ENCODE results near the gene HEATR5B.
"Not testable (repeated sequence)": the region's sequence is repeated elsewhere in the genome, so short reads cannot be mapped to it uniquely, and the experiment has no call there.

Gene HEATR5B

GRCh38 chr2:37061013-37061711 lies 23.0 kb downstream of the HEATR5B start:
- no peak for DNase-seq

GRCh38 chr2:37060446-37060845 lies 23.7 kb downstream of the HEATR5B start:
- DNase-seq = no peak

GRCh38 chr2:37059841-37060240 lies 24.3 kb downstream of the HEATR5B start:
- DNase-seq = no peak

- no peak for DNase-seq
Observed at GRCh38 chr2:37052600-37053332, 31.4 kb downstream of the HEATR5B start.

- DNase-seq = no peak
Observed at GRCh38 chr2:37039580-37039979, 44.6 kb downstream of the HEATR5B start.

- no peak for DNase-seq
Observed at GRCh38 chr2:37037771-37038170, 46.4 kb downstream of the HEATR5B start.

GRCh38 chr2:37029758-37030157 lies 54.4 kb downstream of the HEATR5B start:
- no peak for DNase-seq

- no peak for DNase-seq
Observed at GRCh38 chr2:37026050-37026449, 58.1 kb downstream of the HEATR5B start.

GRCh38 chr2:37020887-37021796 lies 63.0 kb downstream of the HEATR5B start:
- DNase-seq = no peak

- DNase-seq = no peak
Observed at GRCh38 chr2:37020212-37020886, 63.8 kb downstream of the HEATR5B start.

- no peak for DNase-seq
Observed at GRCh38 chr2:37013315-37013641, 70.9 kb downstream of the HEATR5B start.

- DNase-seq = no peak
Observed at GRCh38 chr2:37011130-37011529, 73.0 kb downstream of the HEATR5B start.

- no peak for DNase-seq
Observed at GRCh38 chr2:37005118-37005868, 78.9 kb downstream of the HEATR5B start.

GRCh38 chr2:37000988-37001556 lies 83.1 kb downstream of the HEATR5B start:
- no peak for DNase-seq

- DNase-seq = no peak
Observed at GRCh38 chr2:37000318-37000717, 83.9 kb downstream of the HEATR5B start.

- not testable (repeated sequence) for DNase-seq
Observed at GRCh38 chr2:36999416-36999815, 84.8 kb downstream of the HEATR5B start.

GRCh38 chr2:36993841-36994620 lies 90.1 kb downstream of the HEATR5B start:
- DNase-seq = no peak

GRCh38 chr2:36988008-36988407 lies 96.2 kb downstream of the HEATR5B start:
- no peak for DNase-seq

GRCh38 chr2:36982467-36982866 lies 101.7 kb downstream of the HEATR5B start:
- DNase-seq = no peak

- DNase-seq = no peak
Observed at GRCh38 chr2:36981911-36982310, 102.3 kb downstream of the HEATR5B start.

- not testable (repeated sequence) for DNase-seq
Observed at GRCh38 chr2:36979007-36979406, 105.2 kb downstream of the HEATR5B start.

All from NK-92 treated with Interleukin-12 subunit alpha and Interleukin-12 subunit beta, amount 100 ng/mL, for 24 hours (cell line).